Uterus (tissue), 2 donors: ENCODE results near the gene IGHMBP2.

Experiments
- POLR2A ChIP-seq, 2 donors: fragments of 450-650 bp; IDR thresholded peaks; one replicate each; pipeline ENCODE4 v1.6.1; 2016; ENCODE audit warnings: antibody characterized with exemption in 2 of 2, mild to moderate bottlenecking in 1 of 2, moderate library complexity in 1 of 2
- TF ChIP-seq, protein P1 (sequence below), 4 experiments: fragments of 200-600 bp in 2 of 4; fragments of 450-650 bp in 2 of 4; sonication (generic) in 2 of 4; IDR thresholded peaks; one replicate each; pipeline ENCODE4 v1.5.1; 2016 to 2019; ENCODE audit warnings: antibody characterized with exemption in 4 of 4, mild to moderate bottlenecking in 2 of 4, moderate library complexity in 1 of 4

DNA sequence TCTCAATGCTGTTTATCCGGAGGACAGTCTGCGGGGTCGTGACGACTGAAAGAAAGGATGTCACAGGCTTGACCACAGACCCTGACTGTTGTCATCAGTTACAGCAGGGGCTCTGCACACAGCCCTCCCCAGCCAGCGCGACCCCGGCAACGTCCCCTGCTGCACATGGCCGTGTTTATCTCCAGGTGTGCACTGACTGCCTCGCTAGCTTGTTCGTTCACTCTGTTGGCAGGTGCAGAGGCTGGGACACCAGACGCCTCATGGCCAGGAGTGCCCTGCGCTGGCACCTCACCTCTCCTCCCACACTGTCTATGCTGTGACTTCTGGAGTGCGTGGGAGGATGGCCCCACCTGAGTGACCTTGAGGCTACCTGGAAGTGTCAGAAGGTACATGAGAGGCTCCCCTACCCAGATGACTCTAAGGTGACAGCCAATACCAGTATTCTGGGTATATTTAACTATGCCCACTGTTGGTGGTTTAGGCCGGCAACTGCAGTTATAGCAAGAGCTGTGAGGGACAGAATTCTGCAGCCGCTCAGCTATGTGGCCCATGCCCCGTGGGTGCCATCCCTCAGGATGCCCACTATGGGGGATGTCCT, 12.2 kb upstream of the IGHMBP2 start:
- TF ChIP-seq, protein P1, sequence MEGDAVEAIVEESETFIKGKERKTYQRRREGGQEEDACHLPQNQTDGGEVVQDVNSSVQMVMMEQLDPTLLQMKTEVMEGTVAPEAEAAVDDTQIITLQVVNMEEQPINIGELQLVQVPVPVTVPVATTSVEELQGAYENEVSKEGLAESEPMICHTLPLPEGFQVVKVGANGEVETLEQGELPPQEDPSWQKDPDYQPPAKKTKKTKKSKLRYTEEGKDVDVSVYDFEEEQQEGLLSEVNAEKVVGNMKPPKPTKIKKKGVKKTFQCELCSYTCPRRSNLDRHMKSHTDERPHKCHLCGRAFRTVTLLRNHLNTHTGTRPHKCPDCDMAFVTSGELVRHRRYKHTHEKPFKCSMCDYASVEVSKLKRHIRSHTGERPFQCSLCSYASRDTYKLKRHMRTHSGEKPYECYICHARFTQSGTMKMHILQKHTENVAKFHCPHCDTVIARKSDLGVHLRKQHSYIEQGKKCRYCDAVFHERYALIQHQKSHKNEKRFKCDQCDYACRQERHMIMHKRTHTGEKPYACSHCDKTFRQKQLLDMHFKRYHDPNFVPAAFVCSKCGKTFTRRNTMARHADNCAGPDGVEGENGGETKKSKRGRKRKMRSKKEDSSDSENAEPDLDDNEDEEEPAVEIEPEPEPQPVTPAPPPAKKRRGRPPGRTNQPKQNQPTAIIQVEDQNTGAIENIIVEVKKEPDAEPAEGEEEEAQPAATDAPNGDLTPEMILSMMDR (IDR thresholded peaks at IDR 0.05), result no peak
- TF ChIP-seq POLR2A (IDR thresholded peaks at IDR 0.05), result no peak
